LHCN-M2 (cell line): ENCODE data around the gene LMNB1. TPM values are rescaled to one million over a fixed set of nuclear protein-coding genes. Genes with fewer than 3 reads are reported as not detected.

Source experiments
- DNase-seq: peaks from one replicate; pipeline ENCODE4 v3.0.0-alpha.2; 2012; ENCODE audit warnings: low read depth
- total RNA-seq: library from RNA; depleted of rRNA; stranded (reverse); fragments of >200 nt; gene quantifications from 2 replicates; pipeline ENCODE4 v1.2.3, GENCODE V29; 2014

Gene LMNB1
- total RNA-seq, 1 experiment from 2014 or later: 121 TPM

DNA sequence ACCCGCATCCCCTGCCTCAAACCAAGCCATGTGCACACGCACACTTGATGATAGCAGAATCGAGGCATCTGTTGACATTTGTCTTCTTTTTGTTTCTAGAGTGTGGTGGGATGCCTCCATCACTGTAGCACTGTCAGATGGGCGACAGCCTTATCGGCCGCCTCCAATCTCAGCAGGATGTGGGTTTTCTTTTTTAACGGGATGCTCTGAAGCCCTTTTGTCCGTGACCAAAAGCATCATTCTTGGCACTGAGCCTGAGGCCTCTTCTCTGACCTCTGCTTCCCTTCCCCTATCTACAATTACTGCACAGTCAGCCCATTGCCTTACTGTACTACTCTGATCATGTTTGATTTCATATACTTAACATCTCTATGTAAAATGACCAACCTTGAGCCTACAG, 78.3 kb downstream of the LMNB1 start:
- no peak for DNase-seq

GRCh38 chr5:126857472-126858410, 80.8 kb downstream of the LMNB1 start:
- DNase-seq: no peak

- DNase-seq: no peak
Measured at GRCh38 chr5:126858441-126858840, 81.5 kb downstream of the LMNB1 start.

DNA sequence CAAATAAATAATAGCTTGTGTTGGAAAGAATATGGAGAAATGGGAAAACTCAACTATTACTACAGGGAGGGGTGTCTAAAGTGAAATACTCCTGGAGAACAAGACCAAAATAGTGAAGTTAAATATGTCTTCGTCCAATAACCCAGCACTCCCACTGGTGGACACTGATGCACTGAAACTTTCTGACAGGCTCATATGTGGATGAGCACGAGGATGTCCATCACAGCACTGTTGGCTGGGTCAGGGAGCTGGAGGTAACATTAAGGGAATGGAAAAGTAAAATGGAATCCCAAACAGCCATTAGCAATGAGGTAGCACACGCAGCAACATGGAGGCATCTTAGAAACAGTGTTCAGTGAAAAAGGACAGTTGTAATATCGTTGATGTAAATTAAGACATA, 86.5 kb downstream of the LMNB1 start:
- no peak for DNase-seq

GRCh38 chr5:126864042-126864688, 87.2 kb downstream of the LMNB1 start:
- DNase-seq: no peak

- peak; percentile 83 for DNase-seq
Measured at GRCh38 chr5:126865299-126865698, 88.4 kb downstream of the LMNB1 start.

DNA sequence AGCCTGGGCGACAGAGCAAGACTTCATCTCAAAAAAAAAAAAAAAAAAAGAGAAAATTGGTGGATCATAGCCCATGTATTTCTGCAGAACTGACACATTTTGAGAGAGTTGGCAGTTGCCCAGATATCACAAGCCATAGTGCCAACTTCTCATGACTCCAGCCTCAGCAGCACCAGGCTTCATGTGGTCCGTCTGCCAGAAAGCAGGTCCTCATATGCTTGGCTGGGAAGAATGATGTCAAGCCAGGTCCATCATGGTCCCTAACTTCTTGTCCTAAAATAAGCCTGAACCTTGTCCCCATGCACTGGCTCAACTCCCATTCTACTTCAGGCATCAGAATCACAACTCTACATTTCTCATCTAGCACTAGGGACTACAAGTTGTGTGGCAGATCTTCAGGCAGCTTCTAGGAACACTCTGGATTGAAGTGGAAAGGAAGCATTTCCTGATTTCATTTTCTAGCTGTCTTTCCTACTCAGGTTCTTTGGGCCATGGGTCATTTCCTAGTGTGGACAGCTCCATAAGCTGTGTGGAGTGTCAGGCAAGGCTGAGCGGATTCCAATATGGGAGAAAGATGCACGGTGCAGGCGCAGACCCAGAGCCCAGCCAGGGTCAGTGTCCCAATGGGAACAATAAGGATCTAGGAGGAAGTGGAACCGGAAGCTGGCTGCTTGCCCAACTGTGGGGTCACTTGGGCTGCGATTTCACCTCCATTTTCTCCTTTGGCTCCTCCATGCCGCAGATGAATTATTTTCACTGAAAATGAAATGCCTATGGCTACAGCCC, 90.1 kb downstream of the LMNB1 start:
- no peak for DNase-seq

GRCh38 chr5:126868338-126869004, 91.5 kb downstream of the LMNB1 start:
- no peak for DNase-seq

- peak; percentile 21 for DNase-seq
Measured at GRCh38 chr5:126869005-126869451, 92.1 kb downstream of the LMNB1 start.

GRCh38 chr5:126871441-126871840, 94.5 kb downstream of the LMNB1 start:
- peak; percentile 21 for DNase-seq

- no peak for DNase-seq
Measured at GRCh38 chr5:126872561-126873354, 95.8 kb downstream of the LMNB1 start.

GRCh38 chr5:126875303-126875785, 98.4 kb downstream of the LMNB1 start:
- no peak for DNase-seq

GRCh38 chr5:126877602-126878001, 100.7 kb downstream of the LMNB1 start:
- DNase-seq: no peak

DNA sequence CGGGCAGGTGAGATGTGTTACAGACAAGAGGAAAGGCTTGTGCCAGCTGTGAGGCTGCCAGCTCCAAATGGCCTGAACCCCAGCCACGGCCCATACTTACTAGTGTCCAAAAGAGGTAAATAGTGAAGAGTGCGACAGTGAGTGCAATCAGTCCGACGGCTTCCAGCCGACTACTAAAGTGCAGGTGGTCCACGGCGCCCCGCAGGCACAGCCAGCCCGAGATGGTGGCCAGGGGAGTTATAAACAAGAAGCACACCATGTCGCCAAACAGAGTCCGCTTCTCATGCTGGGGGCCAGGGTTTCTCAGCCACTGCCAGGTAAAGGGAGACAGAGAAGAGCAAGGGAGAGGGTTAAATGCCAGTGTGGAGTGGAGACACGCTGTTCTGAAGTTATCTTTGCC, 101.1 kb downstream of the LMNB1 start:
- no peak for DNase-seq

DNA sequence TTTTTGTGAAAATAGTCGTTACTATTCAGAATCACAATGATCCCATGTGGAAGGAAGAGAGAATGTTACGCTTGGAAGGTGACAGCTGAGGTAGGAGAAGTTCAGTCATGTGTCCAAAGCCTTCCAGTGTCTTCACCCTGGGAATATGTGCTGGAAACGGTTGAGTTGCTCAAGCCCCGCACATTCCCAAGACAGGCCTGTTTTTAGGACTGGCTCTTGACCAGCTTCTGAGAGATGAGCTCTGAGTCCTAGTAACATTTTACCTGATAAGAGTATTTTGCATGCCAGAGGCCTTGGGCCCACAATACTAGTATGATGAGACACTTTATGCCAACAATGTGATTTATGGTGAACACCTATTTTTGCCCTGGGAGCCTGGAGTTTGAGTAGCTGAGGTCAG, 101.7 kb downstream of the LMNB1 start:
- DNase-seq: no peak

DNA sequence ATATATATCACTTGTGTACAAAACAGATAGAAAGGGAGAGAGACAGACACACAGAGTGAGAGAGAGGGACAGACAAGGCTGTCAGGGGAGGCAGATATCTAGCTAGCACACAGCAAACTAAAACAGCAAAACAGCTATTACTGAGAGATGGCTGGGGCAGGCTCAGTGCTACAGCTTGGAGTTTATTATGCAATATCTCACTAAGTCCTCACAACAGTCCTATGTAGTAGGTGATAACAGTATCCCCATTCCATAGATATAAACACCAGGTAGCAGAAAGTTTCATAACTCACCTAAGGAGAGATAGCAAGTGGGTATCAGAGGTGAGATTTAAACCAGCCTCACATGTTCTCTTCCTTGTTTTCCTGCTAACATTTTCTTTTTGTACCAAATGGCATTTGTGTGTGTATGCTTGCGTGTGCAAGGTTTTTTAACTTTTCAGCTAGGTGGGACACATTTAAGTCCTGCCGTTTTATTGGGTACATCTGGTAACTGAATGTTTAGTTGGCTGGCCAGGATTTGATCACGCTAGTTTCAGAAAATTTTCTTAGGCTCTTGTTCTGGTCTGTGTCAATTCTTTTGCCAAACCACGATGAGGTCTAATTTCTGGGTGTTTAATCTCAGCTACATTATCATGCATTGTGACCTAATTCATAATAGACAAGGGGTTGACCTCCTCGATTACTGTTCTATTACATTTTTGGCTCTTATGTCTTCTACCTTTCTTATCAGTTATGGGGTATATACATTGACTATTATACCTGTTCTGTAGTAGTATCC, 105.1 kb downstream of the LMNB1 start:
- DNase-seq: no peak

- DNase-seq: no peak
Measured at GRCh38 chr5:126883564-126884245, 106.8 kb downstream of the LMNB1 start.

- DNase-seq: peak; percentile 97
Measured at GRCh38 chr5:126884269-126884819, 107.4 kb downstream of the LMNB1 start.
